Right lobe of liver (tissue), 4 donors: ENCODE measurements around the gene SERPINI1.

Source experiments
- CTCF ChIP-seq, 4 donors: fragments of 200-600 bp in 3 of 4; fragments of 450-650 bp in 1 of 4; IDR thresholded peaks; one replicate each; pipeline versions ENCODE4 v1.5.1 to v1.8.0; 2016 to 2022; ENCODE audit warnings: antibody characterized with exemption in 4 of 4, mild to moderate bottlenecking in 2 of 4
- POLR2A ChIP-seq: fragments of 450-650 bp; IDR thresholded peaks from one replicate; pipeline ENCODE4 v1.6.1; 2017; ENCODE audit warnings: antibody characterized with exemption, mild to moderate bottlenecking
- donor health status: DM: no; HTN: no; CAD: no.
- donor health status: DM: no; HTN: no; CAD: no.
- donor health status: DM: no; HTN: yes; CAD: no.

- TF ChIP-seq CTCF (IDR thresholded peaks at IDR 0.05) (no peak), POLR2A (no peak)
Measured at GRCh38 chr3:167705840-167706239, 29.7 kb upstream of the SERPINI1 start.
